Body of pancreas (tissue), 4 donors: Measurements from ENCODE around the gene PREB. TPM values are rescaled to one million over a fixed set of nuclear protein-coding genes. Genes with fewer than 3 reads are reported as not detected.
"Not testable (repeated sequence)": the region's sequence is repeated elsewhere in the genome, so short reads cannot be mapped to it uniquely, and the experiment has no call there.

Experiments
- ATAC-seq: fragments of 150-250 bp; one replicate; pipeline ENCODE4 v1.9.1; 2016
- DNase-seq, 4 donors: peaks; one replicate each; pipeline ENCODE4 v3.0.0-alpha.2; 2019
- H3K27ac ChIP-seq, 4 donors: fragments of 200-600 bp; sonication (generic); 1 replicate in 3 of 4; 2 replicates in 1 of 4; pipeline versions ENCODE4 v1.5.1 to v1.6.1; 2016 to 2019; ENCODE audit warnings: mild to moderate bottlenecking in 1 of 4, mixed read lengths in 1 of 4, moderate library complexity in 1 of 4
- H3K27me3 ChIP-seq, 2 donors: fragments of 200-600 bp; sonication (generic); one replicate each; pipeline ENCODE4 v1.6.0; 2016; ENCODE audit warnings: mild to moderate bottlenecking in 1 of 2
- H3K36me3 ChIP-seq, 2 donors: fragments of 200-600 bp; sonication (generic); replicated peaks in 1 of 2; 2 replicates each; pipeline ENCODE4 v1.5.1; 2016; ENCODE audit warnings: low read depth in 2 of 2; ENCODE audit not compliant: insufficient read depth in 1 of 2
- H3K4me1 ChIP-seq: fragments of 200-600 bp; sonication (generic); one replicate; pipeline ENCODE4 v1.6.0; 2016
- H3K4me3 ChIP-seq, 2 donors: fragments of 200-600 bp; sonication (generic); 1 replicate in 1 of 2; 2 replicates in 1 of 2; pipeline ENCODE4 v1.5.1; 2016 to 2019
- H3K9me3 ChIP-seq, 3 donors: fragments of 200-600 bp; sonication (generic); 1 replicate in 2 of 3; 2 replicates in 1 of 3; pipeline ENCODE4 v1.5.1; 2016
- CTCF ChIP-seq, 7 experiments: fragments of 450-650 bp in 4 of 7; fragments of 200-600 bp in 3 of 7; sonication (generic) in 3 of 7; IDR thresholded peaks; one replicate each; pipeline ENCODE4 v1.5.1; 2016 to 2019; ENCODE audit warnings: antibody characterized with exemption in 7 of 7
- POLR2A ChIP-seq, 3 donors: fragments of 450-650 bp; IDR thresholded peaks; one replicate each; pipeline ENCODE4 v1.6.1; 2016; ENCODE audit warnings: antibody characterized with exemption in 3 of 3, mild to moderate bottlenecking in 2 of 3
- WGBS, 2 donors: methylation state at CpG; one replicate each; pipeline ENCODE4 v1.1.5; 2017; 5-methylcytosine and 5-hydroxymethylcytosine counted together
- intact Hi-C: fragments of 100-400 bp; cut with DNase I; formaldehyde crosslinking; loops from one replicate; pipeline ENCODE4 v1.15.1; 2023
- total RNA-seq, 2 donors: library from RNA; depleted of rRNA; stranded (reverse); fragments of >200 nt; gene quantifications; one replicate each; pipeline ENCODE4 v1.1.0, GENCODE V29; 2016

Gene PREB
- total RNA-seq, 2 donors from 2014 or later = 56.3 to 103 TPM

- H3K4me3 ChIP-seq = no peak overlapping the region
- no peaks in the 10 kb centered on the region for H3K9me3 ChIP-seq
- TF ChIP-seq POLR2A (IDR thresholded peaks at IDR 0.05) (no peak), CTCF (IDR thresholded peaks at IDR 0.05) (no peak)
- intact Hi-C loops = no loop called here
- H3K36me3 ChIP-seq = no peaks in the 10 kb centered on the region
- 28 to 56% methylated on average over 10 to 14 of the region's 14 CpGs for WGBS, 2 donors
- H3K4me1 ChIP-seq = peaks cover 15% of the 10 kb centered on the region
- H3K27ac ChIP-seq = no peak overlapping the region
- DNase-seq (no peak), ATAC-seq (no peak)
- H3K27me3 ChIP-seq = peaks cover 0 to 12% of the 10 kb centered on the region in 2 donors
Observed at GRCh38 chr2:27117995-27118524, 16.4 kb downstream of the PREB start.

- ATAC-seq (no peak), DNase-seq (no peak)
- no peak overlapping the region for H3K4me3 ChIP-seq
- no peaks in the 10 kb centered on the region for H3K9me3 ChIP-seq
- H3K36me3 ChIP-seq = no peaks in the 10 kb centered on the region
- WGBS, 2 donors = 54 to 62% methylated on average over 2 of the region's 2 CpGs
- intact Hi-C loops = no loop called here
- peaks cover 12% of the 10 kb centered on the region for H3K4me1 ChIP-seq
- TF ChIP-seq POLR2A (IDR thresholded peaks at IDR 0.05) = no peak
- TF ChIP-seq CTCF (IDR thresholded peaks at IDR 0.05) = no peak
- H3K27ac ChIP-seq = no peak overlapping the region
- peaks cover 0 to 12% of the 10 kb centered on the region in 2 donors for H3K27me3 ChIP-seq
Observed at GRCh38 chr2:27115519-27115918, 18.9 kb downstream of the PREB start.

GRCh38 chr2:27111392-27112078 is 22.9 kb downstream of the PREB start:
- 84 to 94% methylated on average over 15 to 38 of the region's 49 CpGs for WGBS, 2 donors
- intact Hi-C loops = not testable (repeated sequence)

GRCh38 chr2:27110603-27111352 is 23.7 kb downstream of the PREB start:
- H3K4me3 ChIP-seq, H3K27me3 ChIP-seq, DNase-seq, H3K27ac ChIP-seq, H3K9me3 ChIP-seq, H3K4me1 ChIP-seq, intact Hi-C loops, ATAC-seq, H3K36me3 ChIP-seq: not testable (repeated sequence)
- WGBS, 2 donors = 75 to 76% methylated on average over 23 to 24 of the region's 24 CpGs

More at GRCh38 chr2:27111392-27112078, 22.9 kb downstream of the PREB start:
- H3K27ac ChIP-seq, H3K27me3 ChIP-seq, H3K4me1 ChIP-seq, H3K9me3 ChIP-seq, ATAC-seq, DNase-seq, H3K36me3 ChIP-seq, H3K4me3 ChIP-seq: not testable (repeated sequence)

GRCh38 chr2:27109083-27109482 is 25.4 kb downstream of the PREB start:
- WGBS, 2 donors = 86 to 91% methylated on average over 3 of the region's 3 CpGs
- H3K4me3 ChIP-seq = no peak overlapping the region
- DNase-seq (no peak), ATAC-seq (no peak)
- no peaks in the 10 kb centered on the region for H3K9me3 ChIP-seq
- intact Hi-C loops = no loop called here
- TF ChIP-seq POLR2A (IDR thresholded peaks at IDR 0.05) = no peak
- TF ChIP-seq CTCF (IDR thresholded peaks at IDR 0.05) = no peak
- H3K4me1 ChIP-seq = no peaks in the 10 kb centered on the region
- no peaks in the 10 kb centered on the region for H3K36me3 ChIP-seq
- H3K27ac ChIP-seq = no peak overlapping the region
- H3K27me3 ChIP-seq = no peaks in the 10 kb centered on the region
